Osteoblast (primary cell): ENCODE results near the gene MS4A6A. TPM values are rescaled to one million over a fixed set of nuclear protein-coding genes. Genes with fewer than 3 reads are reported as not detected.
"Not testable (repeated sequence)": the region's sequence is repeated elsewhere in the genome, so short reads cannot be mapped to it uniquely, and the experiment has no call there.

Source experiments
- DNase-seq: peaks from one replicate; pipeline ENCODE4 v3.0.0; 2011; ENCODE audit warnings: low spot score, mixed read lengths; ENCODE audit not compliant: insufficient read length; ENCODE audit errors: missing footprints
- H2AFZ ChIP-seq: 2 replicates; pipeline ENCODE4 v1.6.0; 2011; ENCODE audit warnings: mild to moderate bottlenecking, low read length
- H3K27ac ChIP-seq: 2 replicates; pipeline ENCODE4 v1.5.1; 2011; ENCODE audit warnings: mild to moderate bottlenecking, low read depth, low read length, moderate library complexity
- H3K27me3 ChIP-seq: 2 replicates; pipeline ENCODE4 v1.6.0; 2012; ENCODE audit warnings: mild to moderate bottlenecking, control low read depth, inconsistent platforms, low read length, moderate library complexity; ENCODE audit not compliant: insufficient read depth
- H3K36me3 ChIP-seq: 2 replicates; pipeline ENCODE4 v1.5.1; 2011; ENCODE audit warnings: mild to moderate bottlenecking, low read length, control low read depth, moderate library complexity; ENCODE audit not compliant: insufficient read depth
- H3K4me1 ChIP-seq: 2 replicates; pipeline ENCODE4 v1.5.1; 2011; ENCODE audit warnings: mild to moderate bottlenecking, low read length, control low read depth, moderate library complexity; ENCODE audit not compliant: insufficient read depth
- H3K4me2 ChIP-seq: 2 replicates; pipeline ENCODE4 v1.6.0; 2011; ENCODE audit warnings: mild to moderate bottlenecking, low read length; ENCODE audit not compliant: insufficient read depth
- H3K4me3 ChIP-seq: fragments of 200-600 bp; sonication (generic); 3 replicates; pipeline ENCODE4 v1.5.1; 2012; ENCODE audit warnings: mild to moderate bottlenecking, low read length, inconsistent platforms; ENCODE audit not compliant: insufficient read depth
- H3K79me2 ChIP-seq: 2 replicates; pipeline ENCODE4 v1.6.0; 2012; ENCODE audit warnings: mild to moderate bottlenecking, low read length, control low read depth, inconsistent platforms; ENCODE audit not compliant: insufficient read depth
- H3K9me3 ChIP-seq: 2 replicates; pipeline ENCODE4 v1.5.1; 2011; ENCODE audit warnings: low read depth, low read length, control low read depth
- H4K20me1 ChIP-seq: 2 replicates; pipeline ENCODE4 v1.6.0; 2012; ENCODE audit warnings: mild to moderate bottlenecking, low read length, control low read depth; ENCODE audit not compliant: insufficient read depth
- CTCF ChIP-seq: IDR thresholded peaks from 2 replicates; pipeline ENCODE4 v1.5.1; 2011; ENCODE audit warnings: mild to moderate bottlenecking, low read depth, low read length, moderate library complexity; ENCODE audit errors: extremely low read depth
- total RNA-seq: library from RNA; depleted of rRNA; stranded (reverse); fragments of >200 nt; gene quantifications from 2 replicates; pipeline ENCODE4 v1.2.3, GENCODE V29; 2012

Gene MS4A6A
- total RNA-seq, 1 donor: under 0.01 TPM

GRCh38 chr11:60186128-60186527 lies 3.2 kb upstream of the MS4A6A start:
- DNase-seq, H3K4me2 ChIP-seq, H3K27me3 ChIP-seq, H3K4me3 ChIP-seq, H3K79me2 ChIP-seq, H2AFZ ChIP-seq, H3K9me3 ChIP-seq, H3K36me3 ChIP-seq, H3K27ac ChIP-seq, H4K20me1 ChIP-seq, H3K4me1 ChIP-seq: not testable (repeated sequence)

GRCh38 chr11:60185512-60185827 lies 2.6 kb upstream of the MS4A6A start:
- H2AFZ ChIP-seq, H3K4me2 ChIP-seq, H3K9me3 ChIP-seq, H3K27me3 ChIP-seq, H3K4me3 ChIP-seq, H3K36me3 ChIP-seq, H3K27ac ChIP-seq, DNase-seq, H3K79me2 ChIP-seq, H4K20me1 ChIP-seq, H3K4me1 ChIP-seq: not testable (repeated sequence)

GRCh38 chr11:60184824-60185511 lies 2.1 kb upstream of the MS4A6A start:
- no peak for DNase-seq
- no peak overlapping the region for H3K4me2 ChIP-seq

GRCh38 chr11:60183591-60184205 lies 815 bp upstream of the MS4A6A start:
- no peaks in the 10 kb centered on the region for H3K36me3 ChIP-seq
- no peaks in the 10 kb centered on the region for H3K4me1 ChIP-seq
- no peaks in the 10 kb centered on the region for H4K20me1 ChIP-seq
- no peak overlapping the region for H3K4me2 ChIP-seq
- DNase-seq: no peak
- H3K79me2 ChIP-seq: no peaks in the 10 kb centered on the region
- no peaks in the 10 kb centered on the region for H3K27me3 ChIP-seq
- TF ChIP-seq CTCF: no peak
- no peak overlapping the region for H3K4me3 ChIP-seq
- H2AFZ ChIP-seq: no peak overlapping the region
- H3K9me3 ChIP-seq: no peaks in the 10 kb centered on the region
- H3K27ac ChIP-seq: no peak overlapping the region

More at GRCh38 chr11:60184824-60185511, 2.1 kb upstream of the MS4A6A start:
- Histone ChIP-seq H3K27ac (no peak overlapping the region), H4K20me1 (no peaks in the 10 kb centered on the region), H3K9me3 (no peaks in the 10 kb centered on the region), H3K79me2 (no peaks in the 10 kb centered on the region), H3K36me3 (no peaks in the 10 kb centered on the region), H3K27me3 (no peaks in the 10 kb centered on the region), H3K4me3 (no peak overlapping the region), H3K4me1 (no peaks in the 10 kb centered on the region), H2AFZ (no peak overlapping the region)
- TF ChIP-seq CTCF: no peak

GRCh38 chr11:60175860-60176275 lies 7.0 kb downstream of the MS4A6A start:
- Histone ChIP-seq H3K4me1 (no peaks in the 10 kb centered on the region), H3K36me3 (no peaks in the 10 kb centered on the region), H4K20me1 (no peaks in the 10 kb centered on the region), H2AFZ (no peak overlapping the region), H3K9me3 (no peaks in the 10 kb centered on the region), H3K79me2 (no peaks in the 10 kb centered on the region), H3K4me2 (no peak overlapping the region), H3K27ac (no peak overlapping the region), H3K4me3 (no peak overlapping the region), H3K27me3 (no peaks in the 10 kb centered on the region)
- no peak for TF ChIP-seq CTCF
- DNase-seq: no peak
